GM12891 (cell line): Measurements from ENCODE around the gene ACSL3.

ENCODE experiments used
- POLR2A ChIP-seq: IDR thresholded peaks from 2 replicates; pipeline ENCODE4 v1.6.1; 2011; ENCODE audit warnings: low read depth, low read length, control low read depth
- POLR2AphosphoS5 ChIP-seq: IDR thresholded peaks from 2 replicates; pipeline ENCODE4 v1.6.1; 2011; ENCODE audit warnings: low read depth, low read length, control low read depth
- POU2F2 ChIP-seq: IDR thresholded peaks from 2 replicates; pipeline ENCODE4 v1.6.1; 2011; ENCODE audit warnings: low read depth, mild to moderate bottlenecking, control low read depth, low read length, moderate library complexity
- SPI1 ChIP-seq: IDR thresholded peaks from 2 replicates; pipeline ENCODE4 v1.6.1; 2011; ENCODE audit warnings: low read depth, low read length, control low read depth

GRCh38 chr2:222935688-222936298 lies 75.0 kb downstream of the ACSL3 start:
- TF ChIP-seq POLR2A (no peak), POLR2AphosphoS5 (no peak), POU2F2 (no peak), SPI1 (no peak)
